Thyroid gland (tissue), 4 donors: ENCODE data around the gene SYNM.

Experiments
- CTCF ChIP-seq, 6 experiments: fragments of 200-600 bp in 3 of 6; fragments of 450-650 bp in 3 of 6; sonication (generic) in 3 of 6; IDR thresholded peaks; one replicate each; pipeline ENCODE4 v1.5.1; 2016 to 2019; ENCODE audit warnings: antibody characterized with exemption in 6 of 6, mild to moderate bottlenecking in 2 of 6, inconsistent platforms in 1 of 6, moderate library complexity in 1 of 6
- POLR2A ChIP-seq, 2 donors: fragments of 450-650 bp; IDR thresholded peaks; one replicate each; pipeline ENCODE4 v1.6.1; 2017; ENCODE audit warnings: antibody characterized with exemption in 2 of 2, mild to moderate bottlenecking in 2 of 2, moderate library complexity in 1 of 2

- TF ChIP-seq POLR2A (IDR thresholded peaks at IDR 0.05) (no peak), CTCF (IDR thresholded peaks at IDR 0.05) (no peak)
Measured at GRCh38 chr15:99103279-99103678, 1.6 kb upstream of the SYNM start.
